RWPE2 (cell line): ENCODE data around the gene FBXO5.

Source experiments
- ATAC-seq: fragments of 200-7000 bp; cut with Tn5 transposase; 3 replicates; pipeline ENCODE4 v1.9.1; 2021; ENCODE audit warnings: low read depth
- DNase-seq: peaks from one replicate; pipeline ENCODE4 v3.0.0-alpha.2; 2020; ENCODE audit warnings: low spot score
- H3K27ac ChIP-seq: fragments of 450-650 bp; 2 replicates; pipeline ENCODE4 v1.5.1; 2017; ENCODE audit warnings: mild to moderate bottlenecking; ENCODE audit not compliant: poor library complexity, severe bottlenecking
- H3K27me3 ChIP-seq: fragments of 250-450 bp; sonication (Bioruptor Pico); 2 replicates; pipeline ENCODE4 v1.5.1; 2021; ENCODE audit warnings: mild to moderate bottlenecking, moderate library complexity; ENCODE audit not compliant: insufficient read depth, poor library complexity, severe bottlenecking
- H3K36me3 ChIP-seq: fragments of 250-450 bp; sonication (Bioruptor Pico); 2 replicates; pipeline ENCODE4 v1.5.1; 2020; ENCODE audit warnings: low read depth, mild to moderate bottlenecking, moderate library complexity
- H3K4me1 ChIP-seq: fragments of 250-450 bp; sonication (Bioruptor Pico); 2 replicates; pipeline ENCODE4 v1.5.1; 2021; ENCODE audit warnings: mild to moderate bottlenecking, moderate library complexity; ENCODE audit not compliant: insufficient read depth, poor library complexity, severe bottlenecking
- H3K4me3 ChIP-seq: fragments of 250-450 bp; sonication (Bioruptor Pico); 2 replicates; pipeline ENCODE4 v1.5.1; 2021; ENCODE audit warnings: mild to moderate bottlenecking, moderate library complexity; ENCODE audit not compliant: severe bottlenecking
- H3K9me3 ChIP-seq: fragments of 250-450 bp; sonication (Bioruptor Pico); 2 replicates; pipeline ENCODE4 v1.5.1; 2021; ENCODE audit warnings: mild to moderate bottlenecking, moderate library complexity; ENCODE audit not compliant: severe bottlenecking
- TF ChIP-seq, protein P1 (sequence below): fragments of 450-650 bp; IDR thresholded peaks from one replicate; pipeline ENCODE4 v1.5.1; 2017; ENCODE audit warnings: mild to moderate bottlenecking, moderate library complexity; ENCODE audit not compliant: poor library complexity, severe bottlenecking

The FBXO5 gene

DNA sequence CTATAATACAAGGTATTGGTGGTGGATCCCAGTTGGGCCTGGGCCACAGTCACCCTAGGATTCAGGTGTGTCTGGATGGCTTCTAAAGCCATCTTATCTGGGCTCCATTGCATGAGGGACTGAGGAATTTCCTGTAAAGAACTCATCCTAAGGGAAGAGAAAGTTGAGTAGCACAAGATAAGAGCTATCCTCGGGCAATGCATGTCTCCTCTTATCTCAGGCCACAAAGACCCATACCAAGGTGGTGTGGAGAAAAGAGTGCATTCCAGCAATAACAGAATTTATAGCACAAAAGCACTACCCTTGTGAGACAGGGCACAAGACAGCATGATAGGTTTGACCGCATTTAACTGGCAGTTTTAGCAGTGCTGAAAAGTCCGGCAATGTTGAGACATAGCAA lies 34.0 kb upstream of the FBXO5 start:
- Histone ChIP-seq H3K27ac (no peak overlapping the region), H3K4me3 (no peak overlapping the region), H3K36me3 (peaks cover 6% of the 10 kb centered on the region; the same call in 1 of the 2 replicates), H3K4me1 (no peaks in the 10 kb centered on the region), H3K9me3 (no peaks in the 10 kb centered on the region), H3K27me3 (no peaks in the 10 kb centered on the region)
- ATAC-seq (no peak), DNase-seq (no peak)
- TF ChIP-seq, protein P1, sequence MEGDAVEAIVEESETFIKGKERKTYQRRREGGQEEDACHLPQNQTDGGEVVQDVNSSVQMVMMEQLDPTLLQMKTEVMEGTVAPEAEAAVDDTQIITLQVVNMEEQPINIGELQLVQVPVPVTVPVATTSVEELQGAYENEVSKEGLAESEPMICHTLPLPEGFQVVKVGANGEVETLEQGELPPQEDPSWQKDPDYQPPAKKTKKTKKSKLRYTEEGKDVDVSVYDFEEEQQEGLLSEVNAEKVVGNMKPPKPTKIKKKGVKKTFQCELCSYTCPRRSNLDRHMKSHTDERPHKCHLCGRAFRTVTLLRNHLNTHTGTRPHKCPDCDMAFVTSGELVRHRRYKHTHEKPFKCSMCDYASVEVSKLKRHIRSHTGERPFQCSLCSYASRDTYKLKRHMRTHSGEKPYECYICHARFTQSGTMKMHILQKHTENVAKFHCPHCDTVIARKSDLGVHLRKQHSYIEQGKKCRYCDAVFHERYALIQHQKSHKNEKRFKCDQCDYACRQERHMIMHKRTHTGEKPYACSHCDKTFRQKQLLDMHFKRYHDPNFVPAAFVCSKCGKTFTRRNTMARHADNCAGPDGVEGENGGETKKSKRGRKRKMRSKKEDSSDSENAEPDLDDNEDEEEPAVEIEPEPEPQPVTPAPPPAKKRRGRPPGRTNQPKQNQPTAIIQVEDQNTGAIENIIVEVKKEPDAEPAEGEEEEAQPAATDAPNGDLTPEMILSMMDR, result no peak

DNA sequence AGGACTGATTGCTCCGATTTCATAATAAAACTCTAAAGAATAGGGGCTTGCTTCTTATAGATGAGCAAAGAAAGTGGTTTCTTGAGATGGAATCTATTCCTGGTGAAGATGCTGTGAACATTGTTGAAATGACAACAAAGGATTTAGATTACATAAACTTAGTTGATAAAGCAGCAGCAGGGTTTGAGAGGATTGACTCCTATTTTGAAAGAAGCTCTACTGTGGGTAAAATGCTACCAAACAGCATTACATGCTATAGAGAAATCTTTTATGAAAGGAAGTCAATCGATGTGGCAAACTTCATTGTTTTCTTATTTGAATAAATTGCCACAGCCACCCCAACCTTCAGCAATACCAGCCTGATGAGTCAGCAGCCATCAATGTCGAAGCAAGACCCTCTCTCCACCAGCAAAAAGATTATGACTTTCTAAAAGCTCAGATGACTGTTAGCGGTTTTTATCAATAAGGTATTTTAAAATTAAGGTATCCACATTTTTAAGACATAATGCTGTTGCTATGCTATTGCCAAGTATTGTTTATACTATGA lies 32.3 kb upstream of the FBXO5 start:
- no peak overlapping the region for H3K4me3 ChIP-seq
- H3K36me3 ChIP-seq, result no peaks in the 10 kb centered on the region; the same call in 1 of the 2 replicates
- H3K27ac ChIP-seq, result no peak overlapping the region
- DNase-seq (no peak), ATAC-seq (no peak)
- no peaks in the 10 kb centered on the region for H3K4me1 ChIP-seq
- TF ChIP-seq, protein P1, result no peak
- no peaks in the 10 kb centered on the region for H3K27me3 ChIP-seq
- no peaks in the 10 kb centered on the region for H3K9me3 ChIP-seq

DNA sequence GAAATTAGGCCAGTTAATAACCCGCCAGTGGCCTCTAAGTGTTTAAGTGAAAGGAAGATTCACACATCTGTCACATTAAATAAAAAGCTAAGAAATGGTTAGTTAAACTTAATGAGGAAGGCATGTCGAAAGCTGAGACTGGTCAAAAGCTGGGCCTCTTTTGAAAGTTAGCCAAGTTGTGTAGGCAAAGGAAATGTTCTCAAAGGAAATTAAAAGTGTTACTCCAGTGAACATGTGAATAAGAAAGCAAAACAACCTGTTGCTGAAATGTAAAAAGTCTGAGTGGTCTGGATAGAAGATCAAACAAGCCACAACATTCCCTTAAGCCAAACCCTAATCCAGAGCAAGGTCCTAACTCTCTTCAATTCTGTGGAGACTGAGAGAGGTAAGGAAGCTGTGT lies 30.6 kb upstream of the FBXO5 start:
- no peaks in the 10 kb centered on the region for H3K27me3 ChIP-seq
- H3K4me1 ChIP-seq, result no peaks in the 10 kb centered on the region
- TF ChIP-seq, protein P1, result no peak
- H3K4me3 ChIP-seq, result no peak overlapping the region
- no peak for DNase-seq
- H3K36me3 ChIP-seq, result no peaks in the 10 kb centered on the region
- no peaks in the 10 kb centered on the region for H3K9me3 ChIP-seq
- no peak for ATAC-seq
- H3K27ac ChIP-seq, result no peak overlapping the region

DNA sequence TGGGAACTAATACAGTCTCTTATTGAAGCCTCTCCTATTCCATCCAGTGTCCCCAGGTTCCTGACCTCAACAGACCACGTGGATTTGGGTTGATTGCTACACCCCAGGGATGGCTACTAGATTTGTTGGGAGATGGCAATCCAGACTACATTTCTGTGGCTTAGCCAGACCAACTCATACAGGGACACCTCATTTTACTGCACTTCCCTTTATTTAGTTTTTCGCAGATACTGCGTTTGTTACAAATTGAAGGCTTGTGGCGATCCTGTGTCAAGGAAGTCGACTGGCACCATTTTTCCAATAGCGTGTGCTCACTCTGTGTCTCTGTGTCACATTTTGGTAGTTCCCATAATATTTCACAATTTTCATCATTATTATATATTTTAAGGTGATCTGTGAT lies 30.0 kb upstream of the FBXO5 start:
- Histone ChIP-seq H3K27ac (no peak overlapping the region), H3K36me3 (no peaks in the 10 kb centered on the region), H3K4me1 (no peaks in the 10 kb centered on the region), H3K9me3 (no peaks in the 10 kb centered on the region), H3K4me3 (no peak overlapping the region), H3K27me3 (no peaks in the 10 kb centered on the region)
- ATAC-seq (no peak), DNase-seq (no peak)
- TF ChIP-seq, protein P1, result no peak

DNA sequence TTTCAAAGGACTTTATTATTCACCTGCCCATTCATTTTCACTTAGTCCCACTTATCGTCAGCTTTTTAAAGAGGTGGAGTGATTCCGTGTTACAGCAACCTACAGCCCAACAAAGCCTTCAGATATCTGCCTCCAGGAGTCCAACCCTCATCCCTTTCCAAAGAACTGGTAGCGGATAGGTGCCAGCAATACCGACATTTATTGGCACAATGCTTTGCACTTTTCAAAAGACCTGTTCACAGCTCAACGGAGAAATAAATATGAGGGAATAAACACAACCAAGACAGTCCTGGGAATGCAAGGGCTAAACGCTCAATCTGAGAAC lies 20.5 kb upstream of the FBXO5 start:
- no peaks in the 10 kb centered on the region for H3K9me3 ChIP-seq
- H3K4me1 ChIP-seq, result peaks cover 32% of the 10 kb centered on the region
- peak; percentile 29; the same call in 2 of the 3 replicates for ATAC-seq
- H3K27ac ChIP-seq, result peak overlapping the region; percentile 66
- DNase-seq, result no peak
- H3K36me3 ChIP-seq, result peaks cover 22% of the 10 kb centered on the region
- no peaks in the 10 kb centered on the region for H3K27me3 ChIP-seq
- TF ChIP-seq, protein P1, result no peak
- H3K4me3 ChIP-seq, result peak overlapping the region; percentile 97
